Suprapubic skin (tissue), 4 donors: ENCODE measurements around the gene PIGB. TPM values are rescaled to one million over a fixed set of nuclear protein-coding genes. Genes with fewer than 3 reads are reported as not detected.

Experiments used
- DNase-seq, 2 donors: peaks; one replicate each; pipeline ENCODE4 v3.0.0-alpha.2; 2019; ENCODE audit warnings: low spot score in 2 of 2
- H3K27ac ChIP-seq: fragments of 200-600 bp; sonication (generic); one replicate; pipeline ENCODE4 v1.5.1; 2019
- H3K27me3 ChIP-seq: fragments of 200-600 bp; sonication (generic); one replicate; pipeline ENCODE4 v1.5.1; 2019
- H3K36me3 ChIP-seq: fragments of 200-600 bp; sonication (generic); one replicate; pipeline ENCODE4 v1.5.1; 2019
- H3K4me1 ChIP-seq: fragments of 200-600 bp; sonication (generic); one replicate; pipeline ENCODE4 v1.5.1; 2019
- H3K4me3 ChIP-seq: fragments of 200-600 bp; sonication (generic); one replicate; pipeline ENCODE4 v1.5.1; 2019; ENCODE audit warnings: mild to moderate bottlenecking
- H3K9me3 ChIP-seq: fragments of 200-600 bp; sonication (generic); one replicate; pipeline ENCODE4 v1.5.1; 2019
- EP300 ChIP-seq: sonication (generic); formaldehyde crosslinking; IDR thresholded peaks from one replicate; pipeline ENCODE4 v1.6.1; 2017; ENCODE audit warnings: antibody characterized with exemption
- POLR2A ChIP-seq, 2 donors: fragments of 450-650 bp; IDR thresholded peaks; one replicate each; pipeline ENCODE4 v1.6.1; 2017; ENCODE audit warnings: antibody characterized with exemption in 2 of 2, mild to moderate bottlenecking in 2 of 2, moderate library complexity in 2 of 2
- POLR2AphosphoS5 ChIP-seq, 3 donors: sonication (generic); formaldehyde crosslinking; IDR thresholded peaks; one replicate each; pipeline ENCODE4 v1.6.1; 2017; ENCODE audit warnings: antibody characterized with exemption in 3 of 3
- WGBS: methylation state at CpG from one replicate; pipeline ENCODE4 v1.1.5; 2018; 5-methylcytosine and 5-hydroxymethylcytosine counted together
- total RNA-seq, 4 donors: library from RNA; depleted of rRNA; stranded (reverse); fragments of >200 nt; gene quantifications; one replicate each; pipeline ENCODE4 v1.1.0, GENCODE V29; 2016
- TF ChIP-seq, protein P1 (sequence below), 2 donors: fragments of 200-600 bp in 1 of 2; fragments of 450-650 bp in 1 of 2; sonication (generic) in 1 of 2; IDR thresholded peaks; one replicate each; pipeline ENCODE4 v1.5.1; 2016 to 2019; ENCODE audit warnings: antibody characterized with exemption in 2 of 2, mild to moderate bottlenecking in 1 of 2, moderate library complexity in 1 of 2

Gene PIGB
- total RNA-seq, 4 donors from 2014 or later: 6.7 to 13.2 (median 9.9) TPM

DNA sequence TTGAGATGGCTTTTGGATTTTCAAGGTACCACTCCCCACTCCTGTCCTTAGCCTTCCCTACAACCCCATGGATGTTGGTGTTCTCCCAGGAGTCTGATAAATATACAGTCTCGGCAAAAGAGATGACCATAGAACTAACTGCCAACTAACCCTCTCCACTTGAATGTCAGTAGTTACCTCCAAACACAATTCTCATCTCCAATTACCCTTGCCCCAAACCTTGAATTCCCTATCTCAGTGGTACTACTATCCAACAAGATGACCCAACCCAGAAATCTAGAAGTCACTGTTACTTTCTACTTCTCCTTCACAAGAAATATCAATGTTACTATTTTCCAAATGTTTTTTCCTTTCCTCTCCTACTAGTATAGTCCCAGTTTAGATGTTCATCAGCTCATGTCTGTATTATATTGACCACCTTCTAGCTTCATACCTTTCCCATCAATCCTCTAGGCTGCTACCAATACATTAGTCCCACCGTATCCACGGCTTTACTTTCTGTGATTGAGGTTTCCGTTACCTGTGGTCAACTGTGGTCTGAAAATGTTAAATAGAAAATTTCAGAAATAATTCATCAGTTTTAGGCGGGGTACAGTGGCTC lies 38.1 kb downstream of the PIGB start:
- Histone ChIP-seq H3K27me3 (no peaks in the 10 kb centered on the region), H3K4me3 (no peak overlapping the region), H3K36me3 (peaks cover 37% of the 10 kb centered on the region), H3K4me1 (no peaks in the 10 kb centered on the region), H3K27ac (no peak overlapping the region), H3K9me3 (no peaks in the 10 kb centered on the region)
- 95% methylated on average over 5 of the region's 5 CpGs for WGBS
- TF ChIP-seq POLR2AphosphoS5 (IDR thresholded peaks at IDR 0.05): no peak
- no peak for TF ChIP-seq EP300
- TF ChIP-seq POLR2A (IDR thresholded peaks at IDR 0.05): no peak
- TF ChIP-seq, protein P1, sequence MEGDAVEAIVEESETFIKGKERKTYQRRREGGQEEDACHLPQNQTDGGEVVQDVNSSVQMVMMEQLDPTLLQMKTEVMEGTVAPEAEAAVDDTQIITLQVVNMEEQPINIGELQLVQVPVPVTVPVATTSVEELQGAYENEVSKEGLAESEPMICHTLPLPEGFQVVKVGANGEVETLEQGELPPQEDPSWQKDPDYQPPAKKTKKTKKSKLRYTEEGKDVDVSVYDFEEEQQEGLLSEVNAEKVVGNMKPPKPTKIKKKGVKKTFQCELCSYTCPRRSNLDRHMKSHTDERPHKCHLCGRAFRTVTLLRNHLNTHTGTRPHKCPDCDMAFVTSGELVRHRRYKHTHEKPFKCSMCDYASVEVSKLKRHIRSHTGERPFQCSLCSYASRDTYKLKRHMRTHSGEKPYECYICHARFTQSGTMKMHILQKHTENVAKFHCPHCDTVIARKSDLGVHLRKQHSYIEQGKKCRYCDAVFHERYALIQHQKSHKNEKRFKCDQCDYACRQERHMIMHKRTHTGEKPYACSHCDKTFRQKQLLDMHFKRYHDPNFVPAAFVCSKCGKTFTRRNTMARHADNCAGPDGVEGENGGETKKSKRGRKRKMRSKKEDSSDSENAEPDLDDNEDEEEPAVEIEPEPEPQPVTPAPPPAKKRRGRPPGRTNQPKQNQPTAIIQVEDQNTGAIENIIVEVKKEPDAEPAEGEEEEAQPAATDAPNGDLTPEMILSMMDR (IDR thresholded peaks at IDR 0.05): no peak
- no peak for DNase-seq

DNA sequence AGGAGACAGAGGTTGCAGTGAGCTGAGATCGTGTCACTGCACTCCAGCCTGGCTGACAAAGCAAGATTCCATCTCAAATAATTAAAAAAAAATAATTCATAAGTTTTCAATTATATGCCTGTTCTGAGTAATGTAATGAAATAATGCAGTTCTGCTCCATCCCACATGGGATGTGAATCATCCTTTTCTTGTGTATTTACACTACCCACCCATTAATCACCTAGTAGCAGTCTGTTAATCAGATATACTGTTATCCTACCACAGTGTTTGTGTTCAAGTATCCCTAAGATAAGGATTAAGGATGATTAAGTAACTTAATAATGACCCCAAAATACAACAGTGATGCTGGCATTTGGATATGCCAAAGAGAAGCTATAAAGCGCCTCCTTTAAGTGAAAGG lies 38.8 kb downstream of the PIGB start:
- Histone ChIP-seq H3K9me3 (no peaks in the 10 kb centered on the region), H3K4me1 (no peaks in the 10 kb centered on the region), H3K27me3 (no peaks in the 10 kb centered on the region), H3K36me3 (peaks cover 36% of the 10 kb centered on the region), H3K27ac (no peak overlapping the region), H3K4me3 (no peak overlapping the region)
- TF ChIP-seq POLR2A (IDR thresholded peaks at IDR 0.05) (no peak), POLR2AphosphoS5 (IDR thresholded peaks at IDR 0.05) (no peak), EP300 (no peak)
- TF ChIP-seq, protein P1 (IDR thresholded peaks at IDR 0.05): no peak
- DNase-seq: no peak
- WGBS: 80% methylated on average over 2 of the region's 2 CpGs

DNA sequence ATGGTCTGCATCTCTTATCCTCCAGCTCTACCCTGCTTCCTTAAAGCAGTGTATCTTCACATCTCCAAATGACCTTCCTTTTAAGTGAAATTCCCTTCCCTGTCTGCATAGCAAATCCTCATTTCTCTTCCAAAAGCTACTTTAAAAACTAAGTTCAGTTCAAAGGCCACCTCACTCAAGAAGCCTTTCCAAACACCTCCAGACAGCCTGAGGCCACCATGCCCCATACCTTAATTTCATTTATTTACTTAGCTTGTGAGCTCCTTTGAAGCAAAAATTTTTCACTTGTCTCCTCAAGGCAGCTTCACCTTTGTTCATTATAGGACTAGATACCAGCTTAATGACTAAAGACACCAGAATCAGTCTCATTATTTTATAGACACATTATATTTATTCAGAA lies 39.4 kb downstream of the PIGB start:
- no peaks in the 10 kb centered on the region for H3K27me3 ChIP-seq
- H3K27ac ChIP-seq: no peak overlapping the region
- DNase-seq: no peak
- H3K36me3 ChIP-seq: peaks cover 42% of the 10 kb centered on the region
- no peak overlapping the region for H3K4me3 ChIP-seq
- no peaks in the 10 kb centered on the region for H3K4me1 ChIP-seq
- TF ChIP-seq EP300 (no peak), POLR2A (IDR thresholded peaks at IDR 0.05) (no peak), POLR2AphosphoS5 (IDR thresholded peaks at IDR 0.05) (no peak)
- TF ChIP-seq, protein P1 (IDR thresholded peaks at IDR 0.05): no peak
- no peaks in the 10 kb centered on the region for H3K9me3 ChIP-seq

DNA sequence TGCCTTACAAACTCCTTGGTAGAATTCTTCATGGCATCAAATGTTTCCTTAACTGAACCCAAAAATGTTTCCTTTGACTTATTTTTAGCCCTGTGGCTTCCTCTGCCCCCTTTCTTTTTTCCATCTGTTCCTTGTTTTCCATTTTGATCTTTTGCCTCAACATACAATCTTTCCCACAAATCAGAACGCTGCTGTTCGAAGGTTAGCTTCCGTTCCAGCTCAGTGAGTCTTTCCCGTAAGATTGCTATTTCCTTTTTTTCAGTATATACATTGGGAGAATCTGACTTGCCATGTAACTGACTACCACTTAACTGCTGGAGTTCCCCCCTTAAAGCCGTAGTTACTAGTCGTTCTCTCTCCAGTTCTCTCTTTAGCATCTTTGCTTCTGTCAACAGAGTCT lies 41.2 kb downstream of the PIGB start:
- Histone ChIP-seq H3K4me1 (no peaks in the 10 kb centered on the region), H3K27ac (no peak overlapping the region), H3K9me3 (no peaks in the 10 kb centered on the region), H3K4me3 (no peak overlapping the region), H3K27me3 (no peaks in the 10 kb centered on the region), H3K36me3 (peaks cover 40% of the 10 kb centered on the region)
- WGBS: 48% methylated on average over 6 of the region's 6 CpGs
- TF ChIP-seq, protein P1 (IDR thresholded peaks at IDR 0.05): no peak
- TF ChIP-seq POLR2A (IDR thresholded peaks at IDR 0.05): no peak
- TF ChIP-seq POLR2AphosphoS5 (IDR thresholded peaks at IDR 0.05): no peak
- no peak for TF ChIP-seq EP300
- DNase-seq: no peak

DNA sequence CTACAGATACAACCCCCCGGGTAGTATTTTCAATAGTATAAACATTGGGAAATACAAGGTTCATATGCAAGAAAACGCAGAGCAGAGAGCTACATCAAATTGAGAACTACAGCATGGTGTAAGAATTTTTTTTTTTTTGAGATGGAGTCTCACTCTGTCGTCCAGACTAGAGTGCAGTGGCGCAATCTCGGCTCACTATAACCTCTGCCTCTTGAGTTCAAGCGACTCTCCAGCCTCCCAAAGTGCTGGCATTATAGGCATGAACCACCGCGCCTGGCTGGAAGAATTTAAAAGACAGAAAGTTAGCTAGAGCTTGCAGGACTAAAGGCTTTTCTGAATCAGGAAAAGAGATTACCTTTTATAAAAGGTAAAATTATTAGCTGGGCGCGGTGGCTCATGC lies 42.0 kb downstream of the PIGB start:
- Histone ChIP-seq H3K4me3 (no peak overlapping the region), H3K4me1 (no peaks in the 10 kb centered on the region), H3K9me3 (no peaks in the 10 kb centered on the region), H3K27me3 (no peaks in the 10 kb centered on the region), H3K27ac (no peak overlapping the region), H3K36me3 (peaks cover 36% of the 10 kb centered on the region)
- DNase-seq: no peak
- TF ChIP-seq POLR2A (IDR thresholded peaks at IDR 0.05): no peak
- no peak for TF ChIP-seq POLR2AphosphoS5 (IDR thresholded peaks at IDR 0.05)
- TF ChIP-seq, protein P1 (IDR thresholded peaks at IDR 0.05): no peak
- TF ChIP-seq EP300: no peak
- WGBS: 91% methylated on average over 10 of the region's 10 CpGs
